ENCODE data around the gene GPX2. TPM values are rescaled to one million over a fixed set of nuclear protein-coding genes. Genes with fewer than 3 reads are reported as not detected.

The GPX2 gene
- total RNA-seq, 1 experiment from 2014 or later: 1.3 TPM

DNA sequence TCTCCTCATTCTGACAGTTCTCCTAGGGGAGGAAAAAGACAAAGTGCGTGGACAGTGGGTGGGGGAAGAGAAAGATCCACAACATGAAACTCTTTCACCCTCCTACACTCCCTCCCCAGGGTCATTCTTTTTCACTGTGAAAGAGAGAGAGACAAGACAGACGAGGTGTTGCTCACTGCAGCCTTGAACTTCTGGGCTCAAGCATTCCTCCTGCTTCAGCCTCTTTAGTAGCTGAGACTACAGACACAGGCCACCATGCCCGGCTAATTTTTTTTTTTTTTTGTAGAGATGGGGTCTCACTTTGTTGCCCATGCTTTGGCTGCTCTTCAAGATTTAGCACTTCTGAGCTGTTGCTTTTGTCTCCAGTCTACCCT is 2.7 kb downstream of the GPX2 start:
- H3K4me3 ChIP-seq (ENCODE audit: insufficient read depth, low read depth, low read length): no peak overlapping the region
- DNase-seq: no peak
- H3K36me3 ChIP-seq (replicated peaks; ENCODE audit: control insufficient read depth, insufficient read depth, low read length): peaks cover 4% of the 10 kb centered on the region
- H3K27me3 ChIP-seq (ENCODE audit: control insufficient read depth, insufficient read depth, low read length): no peaks in the 10 kb centered on the region

- no peak overlapping the region for H3K4me3 ChIP-seq (ENCODE audit: insufficient read depth, low read depth, low read length)
- no peak for DNase-seq
- no peaks in the 10 kb centered on the region for H3K27me3 ChIP-seq (ENCODE audit: control insufficient read depth, insufficient read depth, low read length)
- H3K36me3 ChIP-seq (replicated peaks; ENCODE audit: control insufficient read depth, insufficient read depth, low read length): peaks cover 4% of the 10 kb centered on the region
Measured at GRCh38 chr14:64938972-64939816, 3.4 kb downstream of the GPX2 start.

GRCh38 chr14:64937821-64938193 is 4.7 kb downstream of the GPX2 start:
- H3K36me3 ChIP-seq (replicated peaks; ENCODE audit: control insufficient read depth, insufficient read depth, low read length): peaks cover 4% of the 10 kb centered on the region
- no peaks in the 10 kb centered on the region for H3K27me3 ChIP-seq (ENCODE audit: control insufficient read depth, insufficient read depth, low read length)
- DNase-seq: no peak
- no peak overlapping the region for H3K4me3 ChIP-seq (ENCODE audit: insufficient read depth, low read depth, low read length)

DNA sequence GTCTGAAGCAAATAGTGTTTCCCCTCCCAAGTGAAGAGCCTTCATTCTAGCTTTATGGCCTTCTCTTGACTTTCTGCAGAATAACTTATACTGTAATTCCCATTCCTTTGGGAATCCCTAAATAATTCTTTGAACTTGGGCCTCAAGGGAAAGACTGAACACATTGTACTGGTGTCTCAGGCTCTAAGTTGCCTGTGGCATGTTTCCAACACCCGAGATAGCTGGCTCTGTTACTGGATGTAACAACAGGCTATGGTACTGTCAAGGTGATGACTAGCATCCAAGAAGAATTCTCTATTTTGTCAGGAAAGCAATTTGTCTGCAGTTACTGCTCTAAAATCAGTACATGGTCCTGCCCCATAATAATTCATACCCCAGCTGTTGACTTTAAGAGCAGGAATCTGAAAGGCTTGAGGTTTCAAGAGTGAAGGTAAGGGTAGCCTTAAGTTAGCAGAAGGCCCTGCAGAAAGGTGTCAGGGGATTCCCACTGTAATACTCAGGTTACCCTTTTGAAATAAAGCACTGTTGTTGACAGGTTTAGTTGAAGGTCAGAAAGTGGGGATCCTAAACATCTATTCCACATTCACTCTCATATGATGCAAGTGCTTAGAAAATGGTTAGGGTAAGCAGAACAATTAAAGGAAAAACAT is 5.2 kb downstream of the GPX2 start:
- H3K36me3 ChIP-seq (replicated peaks; ENCODE audit: control insufficient read depth, insufficient read depth, low read length): peaks cover 5% of the 10 kb centered on the region
- H3K4me3 ChIP-seq (ENCODE audit: insufficient read depth, low read depth, low read length): no peak overlapping the region
- no peaks in the 10 kb centered on the region for H3K27me3 ChIP-seq (ENCODE audit: control insufficient read depth, insufficient read depth, low read length)
- DNase-seq: no peak

GRCh38 chr14:64935508-64935907 is 7.0 kb downstream of the GPX2 start:
- H3K27me3 ChIP-seq (ENCODE audit: control insufficient read depth, insufficient read depth, low read length): no peaks in the 10 kb centered on the region
- H3K4me3 ChIP-seq (ENCODE audit: insufficient read depth, low read depth, low read length): no peak overlapping the region
- H3K36me3 ChIP-seq (replicated peaks; ENCODE audit: control insufficient read depth, insufficient read depth, low read length): peaks cover 4% of the 10 kb centered on the region
- DNase-seq: no peak

DNA sequence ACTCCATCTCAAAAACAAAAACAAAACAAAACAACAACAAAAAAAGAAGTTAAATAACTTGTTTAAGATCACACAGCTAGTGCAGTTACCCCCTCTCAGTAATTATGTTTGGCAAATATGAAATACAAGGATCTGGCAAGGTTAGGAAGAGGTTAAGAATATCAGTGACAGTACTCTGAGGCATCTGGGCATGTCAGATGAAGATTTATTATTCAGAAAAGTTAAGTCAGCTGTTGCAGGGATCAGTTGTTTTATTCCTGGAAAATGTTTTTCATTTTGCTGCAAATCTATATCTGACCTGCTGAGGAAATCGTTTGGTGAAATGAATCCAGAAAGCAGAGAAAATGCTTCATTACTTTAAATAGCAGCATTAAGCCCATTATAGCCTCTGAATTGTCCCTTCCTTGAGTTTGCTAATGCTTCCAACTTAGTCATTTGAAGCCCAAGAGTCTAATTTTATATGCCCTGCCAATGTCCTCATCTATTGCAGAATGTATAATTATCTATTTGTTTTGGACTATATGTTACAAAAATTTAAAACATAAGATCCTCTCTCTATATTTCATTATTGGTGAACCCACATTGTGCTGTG is 8.1 kb downstream of the GPX2 start:
- Histone ChIP-seq H3K4me3 (ENCODE audit: insufficient read depth, low read depth, low read length) (no peak overlapping the region), H3K27me3 (ENCODE audit: control insufficient read depth, insufficient read depth, low read length) (no peaks in the 10 kb centered on the region), H3K36me3 (replicated peaks; ENCODE audit: control insufficient read depth, insufficient read depth, low read length) (peaks cover 2% of the 10 kb centered on the region)
- no peak for DNase-seq

DNA sequence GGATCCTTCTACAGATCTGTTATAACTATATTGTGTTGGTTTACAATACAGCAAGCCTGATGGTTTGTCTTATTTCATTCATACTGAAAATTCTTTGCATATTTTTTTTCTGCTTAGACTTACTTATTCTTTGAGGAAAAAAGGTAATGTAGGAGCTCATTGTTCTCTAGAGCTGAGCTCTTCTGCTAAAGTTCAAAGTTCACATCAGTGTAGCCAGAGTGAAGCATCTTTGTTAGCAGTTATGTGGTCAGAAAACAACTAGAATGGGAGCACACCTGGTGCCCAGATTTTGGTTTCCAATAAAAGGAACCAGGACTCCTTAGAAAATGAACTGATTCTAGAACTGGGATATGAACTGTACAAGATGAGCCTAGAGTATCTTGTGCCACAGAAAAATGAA is 10.3 kb downstream of the GPX2 start:
- no peak overlapping the region for H3K4me3 ChIP-seq (ENCODE audit: insufficient read depth, low read depth, low read length)
- DNase-seq: no peak
- peaks cover 2% of the 10 kb centered on the region for H3K36me3 ChIP-seq (replicated peaks; ENCODE audit: control insufficient read depth, insufficient read depth, low read length)
- H3K27me3 ChIP-seq (ENCODE audit: control insufficient read depth, insufficient read depth, low read length): no peaks in the 10 kb centered on the region

GRCh38 chr14:64931123-64931522 is 11.4 kb downstream of the GPX2 start:
- DNase-seq: no peak
- Histone ChIP-seq H3K36me3 (replicated peaks; ENCODE audit: control insufficient read depth, insufficient read depth, low read length) (peaks cover 2% of the 10 kb centered on the region), H3K4me3 (ENCODE audit: insufficient read depth, low read depth, low read length) (no peak overlapping the region), H3K27me3 (ENCODE audit: control insufficient read depth, insufficient read depth, low read length) (no peaks in the 10 kb centered on the region)

GRCh38 chr14:64930085-64930843 is 12.3 kb downstream of the GPX2 start:
- DNase-seq: no peak
- H3K4me3 ChIP-seq (ENCODE audit: insufficient read depth, low read depth, low read length): no peak overlapping the region
- H3K27me3 ChIP-seq (ENCODE audit: control insufficient read depth, insufficient read depth, low read length): no peaks in the 10 kb centered on the region
- peaks cover 3% of the 10 kb centered on the region for H3K36me3 ChIP-seq (replicated peaks; ENCODE audit: control insufficient read depth, insufficient read depth, low read length)

- H3K36me3 ChIP-seq (replicated peaks; ENCODE audit: control insufficient read depth, insufficient read depth, low read length): peaks cover 5% of the 10 kb centered on the region
- no peak for DNase-seq
- H3K27me3 ChIP-seq (ENCODE audit: control insufficient read depth, insufficient read depth, low read length): no peaks in the 10 kb centered on the region
- H3K4me3 ChIP-seq (ENCODE audit: insufficient read depth, low read depth, low read length): no peak overlapping the region
Measured at GRCh38 chr14:64929014-64929359, 13.6 kb downstream of the GPX2 start.

GRCh38 chr14:64928239-64929013 is 14.1 kb downstream of the GPX2 start:
- DNase-seq: no peak
- H3K4me3 ChIP-seq (ENCODE audit: insufficient read depth, low read depth, low read length): no peak overlapping the region
- H3K36me3 ChIP-seq (replicated peaks; ENCODE audit: control insufficient read depth, insufficient read depth, low read length): peaks cover 5% of the 10 kb centered on the region
- no peaks in the 10 kb centered on the region for H3K27me3 ChIP-seq (ENCODE audit: control insufficient read depth, insufficient read depth, low read length)

- Histone ChIP-seq H3K27me3 (ENCODE audit: control insufficient read depth, insufficient read depth, low read length) (no peaks in the 10 kb centered on the region), H3K36me3 (replicated peaks; ENCODE audit: control insufficient read depth, insufficient read depth, low read length) (peaks cover 4% of the 10 kb centered on the region), H3K4me3 (ENCODE audit: insufficient read depth, low read depth, low read length) (no peak overlapping the region)
- DNase-seq: no peak
Measured at GRCh38 chr14:64927031-64927430, 15.5 kb downstream of the GPX2 start.

- no peaks in the 10 kb centered on the region for H3K27me3 ChIP-seq (ENCODE audit: control insufficient read depth, insufficient read depth, low read length)
- no peak for DNase-seq
- H3K4me3 ChIP-seq (ENCODE audit: insufficient read depth, low read depth, low read length): no peak overlapping the region
- peaks cover 4% of the 10 kb centered on the region for H3K36me3 ChIP-seq (replicated peaks; ENCODE audit: control insufficient read depth, insufficient read depth, low read length)
Measured at GRCh38 chr14:64926398-64926995, 16.0 kb downstream of the GPX2 start.

GRCh38 chr14:64923015-64923414 is 19.5 kb downstream of the GPX2 start:
- DNase-seq: no peak
- H3K4me3 ChIP-seq (ENCODE audit: insufficient read depth, low read depth, low read length): no peak overlapping the region
- no peaks in the 10 kb centered on the region for H3K27me3 ChIP-seq (ENCODE audit: control insufficient read depth, insufficient read depth, low read length)
- H3K36me3 ChIP-seq (replicated peaks; ENCODE audit: control insufficient read depth, insufficient read depth, low read length): peaks cover 3% of the 10 kb centered on the region

Measured in H7 (cell line).